SIG-M5 treated with dmso at 0.1 percent for 504 hours (cell line): ENCODE data around the gene UBN1.

Experiments used
- DNase-seq: peaks from one replicate; lab custom pipeline; 2025; ENCODE audit not compliant: unreplicated experiment; lab: John Stamatoyannopoulos, UW

UBN1 gene, protein sequence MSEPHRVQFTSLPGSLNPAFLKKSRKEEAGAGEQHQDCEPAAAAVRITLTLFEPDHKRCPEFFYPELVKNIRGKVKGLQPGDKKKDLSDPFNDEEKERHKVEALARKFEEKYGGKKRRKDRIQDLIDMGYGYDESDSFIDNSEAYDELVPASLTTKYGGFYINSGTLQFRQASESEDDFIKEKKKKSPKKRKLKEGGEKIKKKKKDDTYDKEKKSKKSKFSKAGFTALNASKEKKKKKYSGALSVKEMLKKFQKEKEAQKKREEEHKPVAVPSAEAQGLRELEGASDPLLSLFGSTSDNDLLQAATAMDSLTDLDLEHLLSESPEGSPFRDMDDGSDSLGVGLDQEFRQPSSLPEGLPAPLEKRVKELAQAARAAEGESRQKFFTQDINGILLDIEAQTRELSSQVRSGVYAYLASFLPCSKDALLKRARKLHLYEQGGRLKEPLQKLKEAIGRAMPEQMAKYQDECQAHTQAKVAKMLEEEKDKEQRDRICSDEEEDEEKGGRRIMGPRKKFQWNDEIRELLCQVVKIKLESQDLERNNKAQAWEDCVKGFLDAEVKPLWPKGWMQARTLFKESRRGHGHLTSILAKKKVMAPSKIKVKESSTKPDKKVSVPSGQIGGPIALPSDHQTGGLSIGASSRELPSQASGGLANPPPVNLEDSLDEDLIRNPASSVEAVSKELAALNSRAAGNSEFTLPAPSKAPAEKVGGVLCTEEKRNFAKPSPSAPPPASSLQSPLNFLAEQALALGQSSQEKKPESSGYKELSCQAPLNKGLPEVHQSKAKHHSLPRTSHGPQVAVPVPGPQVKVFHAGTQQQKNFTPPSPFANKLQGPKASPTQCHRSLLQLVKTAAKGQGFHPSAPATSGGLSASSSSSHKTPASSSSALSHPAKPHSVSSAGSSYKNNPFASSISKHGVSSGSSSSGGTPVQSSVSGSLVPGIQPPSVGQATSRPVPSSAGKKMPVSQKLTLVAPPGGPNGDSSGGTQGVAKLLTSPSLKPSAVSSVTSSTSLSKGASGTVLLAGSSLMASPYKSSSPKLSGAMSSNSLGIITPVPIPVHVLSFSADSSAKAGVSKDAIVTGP (N-terminal part only)

GRCh38 chr16:4846901-4847773 is at the start of gene UBN1, which contains the start of gene GLYR1:
Gene UBN1 (plus strand): TSS chr16:4847481. CDS start chr16:4852918, 5,437 bp downstream.
Gene GLYR1 (minus strand): TSS chr16:4847288. CDS start chr16:4847265, 23 bp downstream.
- DNase-seq = peak; percentile 93

GRCh38 chr16:4797805-4798252 is 49.5 kb upstream of the UBN1 start:
- no peak for DNase-seq

- DNase-seq = no peak
Observed at GRCh38 chr16:4798456-4798855, 48.8 kb upstream of the UBN1 start.

DNA sequence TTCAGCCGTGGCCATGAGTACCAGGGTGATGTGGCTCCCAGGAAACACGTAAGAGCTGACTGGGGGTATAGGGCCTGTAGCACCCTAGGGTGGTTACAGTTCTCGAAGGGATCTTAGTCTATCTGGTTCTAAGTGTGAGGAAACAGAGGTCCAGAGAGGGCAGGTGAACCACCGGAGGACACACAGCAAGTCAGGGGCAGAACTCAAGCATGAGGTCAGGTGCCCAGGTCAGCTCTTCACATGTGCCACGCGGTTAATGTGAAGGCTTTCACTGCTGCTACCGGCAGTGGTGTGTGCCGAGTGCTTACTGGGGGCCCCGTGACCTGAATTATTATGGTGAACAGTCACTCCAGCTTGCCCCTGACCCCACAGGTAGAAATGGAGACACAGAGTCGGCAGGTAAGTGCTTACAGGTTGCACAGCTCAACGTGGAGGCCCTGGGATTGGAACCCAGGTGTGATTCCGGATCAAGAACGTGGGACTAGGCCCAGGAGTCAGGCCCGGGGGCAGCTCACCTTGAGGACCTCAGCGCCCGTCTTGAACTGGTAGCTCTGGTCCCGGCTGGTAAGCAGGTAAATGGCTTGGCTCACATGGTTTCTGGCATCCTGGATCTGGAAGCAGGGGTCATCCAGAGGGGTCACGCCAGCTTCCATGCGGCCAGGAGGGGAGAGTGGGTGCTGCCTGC is 48.0 kb upstream of the UBN1 start:
- DNase-seq = no peak

GRCh38 chr16:4800290-4801041 is 46.8 kb upstream of the UBN1 start:
- peak; percentile 21 for DNase-seq

DNA sequence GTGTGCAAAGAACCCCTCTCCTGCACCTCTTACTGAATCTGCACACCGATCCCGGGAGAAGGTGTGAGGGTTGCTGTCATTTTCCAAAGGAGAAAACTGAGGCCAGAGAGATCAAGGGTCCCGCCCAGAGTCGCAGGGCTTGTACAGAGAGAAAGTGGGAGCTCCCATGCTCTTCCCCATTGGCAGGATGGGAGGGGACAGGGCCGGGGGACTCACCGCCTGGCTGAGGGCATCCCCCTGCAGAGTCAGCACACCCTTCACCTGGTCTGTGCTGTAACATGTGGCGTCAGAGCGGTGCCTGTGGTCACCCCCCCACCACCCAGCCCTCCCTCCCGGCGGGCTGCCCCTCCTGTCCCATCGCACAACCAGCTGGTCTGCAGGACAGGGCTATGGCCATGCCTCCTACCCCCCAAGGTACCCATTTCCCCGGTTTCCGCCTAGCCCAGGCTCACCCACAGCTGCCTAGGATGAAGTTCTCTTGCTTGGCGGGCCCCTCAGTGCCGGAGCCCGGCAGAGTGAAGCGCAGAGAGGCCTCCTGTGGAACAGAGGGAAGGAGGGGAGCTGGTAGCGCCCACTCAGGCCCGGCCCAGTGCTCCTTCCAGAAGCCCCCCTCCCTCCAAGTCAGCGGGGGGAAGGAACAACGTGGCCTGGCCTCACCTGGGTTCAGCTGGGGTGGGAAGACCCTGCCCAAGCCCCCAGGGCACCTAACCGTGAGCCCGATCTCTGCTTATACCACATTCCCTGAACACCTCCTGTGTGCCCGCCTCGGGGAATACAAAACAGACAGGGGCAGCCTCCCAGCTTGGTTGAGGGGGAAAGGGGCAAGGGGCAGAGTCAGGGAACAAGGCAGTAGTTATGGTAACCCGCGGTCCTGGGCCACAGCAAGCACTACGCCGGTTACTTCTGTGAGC is 46.0 kb upstream of the UBN1 start:
- no peak for DNase-seq

DNA sequence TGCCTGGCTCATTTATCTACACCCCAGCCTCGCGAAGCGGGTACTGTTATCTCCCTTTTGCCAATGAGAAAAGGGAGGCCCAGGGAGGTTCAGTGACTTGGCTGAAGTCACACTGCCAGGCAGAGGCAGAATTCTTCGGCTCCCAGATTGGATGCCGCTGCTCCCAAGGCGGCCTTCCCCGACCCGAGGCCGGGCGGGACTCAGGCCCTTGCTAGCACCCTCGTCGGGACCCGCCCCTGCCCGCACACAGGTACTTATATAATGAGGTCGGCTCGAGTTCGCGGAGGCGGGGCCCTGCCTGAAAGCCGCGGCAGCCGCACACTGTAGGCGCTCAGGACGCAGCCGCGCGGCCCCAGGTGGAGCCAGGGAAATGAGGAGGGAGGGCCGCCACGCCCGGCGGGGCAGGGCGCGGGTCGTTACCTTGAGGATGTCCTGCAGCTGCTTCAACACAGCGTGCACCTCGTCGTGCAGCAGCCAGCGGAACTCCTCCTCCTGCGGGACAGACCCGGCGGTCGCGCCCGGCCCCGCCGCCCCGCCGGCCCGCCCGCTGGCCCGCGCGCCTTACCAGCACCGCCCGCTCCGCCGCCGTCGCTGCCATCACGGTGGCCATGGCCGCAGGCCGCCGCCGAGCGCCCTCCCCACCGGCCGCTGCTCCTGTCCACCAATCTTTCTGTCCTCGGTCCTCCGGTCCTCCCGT is 45.2 kb upstream of the UBN1 start, which contains the start of gene ROGDI:
TSS of gene ROGDI (minus strand) at position 672 of the 697 bp plus-strand sequence. CDS start at position 610, 62 bp downstream.
- peak; percentile 67 for DNase-seq

DNA sequence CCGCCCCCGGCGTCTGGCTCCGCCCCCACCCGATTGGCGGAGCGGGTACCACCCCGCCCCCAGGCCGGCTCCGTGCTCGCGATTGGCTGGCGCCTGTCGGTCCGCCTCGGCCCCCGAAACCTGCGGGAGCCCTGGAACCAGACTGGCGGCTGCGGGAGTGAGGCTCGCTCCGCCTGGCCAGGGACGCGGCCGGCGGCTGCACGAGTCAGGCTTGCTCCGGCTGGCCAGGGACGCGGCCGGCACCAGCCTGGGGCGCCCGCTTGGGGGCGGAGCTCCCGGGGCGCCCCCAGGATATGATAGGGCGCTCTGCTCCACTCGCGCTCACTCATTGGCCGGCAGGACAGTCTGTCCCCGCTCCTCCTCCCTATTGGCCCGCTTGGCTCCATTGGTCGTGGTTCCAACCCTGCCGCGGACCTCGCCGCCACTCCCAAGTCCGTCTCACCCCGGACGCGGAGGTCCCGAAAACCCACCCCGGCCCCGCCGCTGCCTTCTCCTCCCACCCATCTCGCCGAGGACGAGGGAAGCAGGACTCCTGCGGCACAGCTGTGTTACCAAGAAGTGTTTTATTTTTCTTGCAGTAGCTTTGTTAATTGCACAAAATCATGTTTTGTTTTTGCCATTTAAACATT is 44.5 kb upstream of the UBN1 start:
- DNase-seq = peak; percentile 87

DNA sequence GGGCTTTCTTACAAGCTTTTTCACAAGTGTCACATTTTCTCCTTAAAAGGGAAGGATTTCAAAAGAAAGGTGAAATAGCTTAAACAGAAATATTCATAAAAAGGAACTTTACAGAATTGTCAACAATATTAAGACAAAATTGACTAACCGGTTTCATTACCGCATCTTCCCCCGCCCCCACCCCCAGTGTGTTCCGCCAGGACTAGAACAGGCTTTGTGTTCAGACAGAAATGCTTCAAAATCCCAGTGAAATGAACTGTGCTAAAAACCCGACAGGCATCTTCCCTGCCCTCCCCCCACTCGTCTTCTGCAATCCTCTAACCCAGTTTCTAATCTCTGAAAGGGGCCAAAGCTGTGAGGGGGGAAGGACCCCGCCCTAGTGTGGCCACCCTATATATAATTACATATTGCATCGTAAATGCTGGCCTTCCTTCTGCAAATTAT is 43.9 kb upstream of the UBN1 start:
- peak; percentile 55 for DNase-seq

DNA sequence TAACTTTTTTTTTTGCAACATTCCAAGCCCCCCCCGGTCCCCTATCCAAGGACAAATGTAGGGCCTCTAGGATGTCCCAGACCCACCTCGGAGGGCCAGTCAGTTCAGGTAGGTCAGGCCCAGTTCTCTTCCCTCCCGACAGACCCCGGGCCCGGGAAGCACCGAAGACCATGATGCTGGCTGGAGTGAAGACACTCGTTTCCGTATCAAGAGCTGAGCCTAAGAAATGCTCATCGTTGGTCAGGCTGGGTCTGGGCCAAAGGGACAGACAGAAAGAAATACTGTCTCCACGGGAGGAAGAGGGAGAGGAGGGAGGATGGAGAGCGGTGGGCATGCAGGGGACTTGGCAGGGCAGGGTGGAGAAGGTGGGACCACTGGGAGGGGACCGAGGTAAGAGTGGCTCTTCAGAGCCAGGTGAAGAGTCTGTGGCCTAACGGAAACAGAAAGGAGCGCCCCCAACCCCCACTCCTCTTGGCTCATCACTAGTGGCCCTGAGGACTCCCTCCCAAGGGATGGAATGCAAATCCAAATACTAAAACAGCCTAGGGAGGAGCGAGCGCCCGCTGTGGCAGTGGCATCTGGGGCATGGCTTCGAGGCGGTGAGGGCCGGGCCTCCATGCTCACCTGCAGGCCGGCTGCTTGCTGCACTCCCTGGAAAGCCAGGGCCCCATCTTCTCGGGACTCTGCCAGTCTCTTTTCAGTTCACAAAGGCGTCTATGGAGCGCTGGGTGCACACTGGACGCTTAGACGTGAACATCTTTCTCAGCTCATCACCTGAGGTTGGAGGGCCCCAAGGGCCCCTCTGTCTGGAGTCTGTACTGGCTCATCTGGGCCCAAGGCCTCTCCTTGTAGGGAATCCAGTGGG is 43.2 kb upstream of the UBN1 start:
- DNase-seq = no peak

GRCh38 chr16:4805231-4805630 is 42.0 kb upstream of the UBN1 start:
- no peak for DNase-seq

- no peak for DNase-seq
Observed at GRCh38 chr16:4806280-4806679, 41.0 kb upstream of the UBN1 start.

DNA sequence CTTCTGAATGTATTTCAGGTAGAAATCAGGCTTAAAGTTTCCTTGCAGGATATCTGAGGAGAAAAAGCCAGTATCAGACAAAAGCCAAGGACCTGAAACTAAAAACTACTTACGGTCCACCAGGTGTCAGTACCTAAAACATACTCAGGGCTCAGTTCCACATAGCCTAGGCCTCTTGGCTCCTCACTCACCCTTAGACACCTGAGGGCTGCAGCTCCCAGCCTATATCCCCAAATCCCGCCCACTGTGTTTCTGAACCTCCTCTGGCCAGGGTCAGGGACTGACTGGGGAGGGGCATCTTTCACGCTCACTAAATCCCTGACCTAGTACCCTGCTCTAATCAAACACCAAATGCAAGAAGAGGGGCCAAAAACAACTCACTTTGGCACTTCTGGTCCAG is 36.0 kb upstream of the UBN1 start:
- DNase-seq = no peak

- no peak for DNase-seq
Observed at GRCh38 chr16:4811773-4812172, 35.5 kb upstream of the UBN1 start.

DNA sequence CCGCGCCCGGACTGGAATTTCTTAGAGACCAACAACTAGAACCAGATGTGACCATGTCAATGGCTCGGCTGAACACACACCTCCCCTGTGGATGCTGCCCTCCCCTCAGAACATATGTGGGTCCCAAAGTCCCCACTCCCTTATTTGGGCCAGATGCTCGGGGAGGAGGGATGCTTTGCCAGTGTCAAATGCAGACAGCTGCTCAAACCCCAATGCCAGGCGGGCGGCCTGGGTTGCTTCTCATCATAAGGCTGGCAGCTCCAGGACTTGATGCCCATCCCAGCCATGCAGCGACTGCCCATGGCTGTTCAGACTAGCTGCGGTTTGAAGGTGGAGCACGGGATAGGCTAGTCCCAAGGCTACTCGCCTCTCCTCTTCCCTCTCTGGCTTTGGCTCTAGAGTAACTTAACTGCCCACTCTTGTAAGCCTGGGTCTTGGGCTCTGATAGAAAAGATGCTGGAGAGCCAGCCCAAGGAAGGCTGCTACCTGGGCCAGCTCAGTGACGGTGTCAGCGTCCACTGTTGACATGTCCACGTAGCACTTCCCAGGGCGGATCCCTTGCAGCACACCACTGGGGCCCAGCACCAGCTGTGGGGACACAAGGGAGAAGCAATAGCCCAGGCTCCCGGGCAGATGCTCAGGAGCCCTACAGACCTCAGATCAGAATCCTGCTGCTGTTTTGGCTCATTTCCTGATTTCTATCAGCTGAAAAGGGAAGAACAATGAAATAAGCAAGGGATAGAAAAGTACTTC is 33.9 kb upstream of the UBN1 start:
- DNase-seq = no peak
